Fibroblast of lung (primary cell): ENCODE results near the gene TMPRSS9. TPM values are rescaled to one million over a fixed set of nuclear protein-coding genes. Genes with fewer than 3 reads are reported as not detected.

ENCODE experiments used
- DNase-seq, 2 donors: peaks; one replicate each; pipeline versions ENCODE4 v3.0.0 to v3.0.0-alpha.2; 2010; ENCODE audit warnings: low read depth in 2 of 2
- H2AFZ ChIP-seq: 2 replicates; pipeline ENCODE4 v1.5.1; 2012; ENCODE audit warnings: low read length, control low read depth, inconsistent platforms
- H3K27ac ChIP-seq: 2 replicates; pipeline ENCODE4 v1.5.1; 2011; ENCODE audit warnings: low read length, control low read depth; ENCODE audit not compliant: insufficient read depth
- H3K27me3 ChIP-seq: 2 replicates; pipeline ENCODE4 v1.5.1; 2011; ENCODE audit warnings: mild to moderate bottlenecking, low read length; ENCODE audit not compliant: control insufficient read depth, insufficient read depth
- H3K36me3 ChIP-seq: 2 replicates; pipeline ENCODE4 v1.5.1; 2011; ENCODE audit warnings: low read length; ENCODE audit not compliant: control insufficient read depth, insufficient read depth
- H3K4me1 ChIP-seq: 2 replicates; pipeline ENCODE4 v1.5.1; 2011; ENCODE audit warnings: low read length; ENCODE audit not compliant: control insufficient read depth, insufficient read depth; ENCODE audit errors: extremely low read depth
- H3K4me2 ChIP-seq: 2 replicates; pipeline ENCODE4 v1.5.1; 2011; ENCODE audit warnings: low read length, control low read depth; ENCODE audit not compliant: insufficient read depth; ENCODE audit errors: extremely low read depth
- H3K4me3 ChIP-seq, 4 experiments: fragments of 200-600 bp in 1 of 4; sonication (generic) in 1 of 4; replicated peaks in 1 of 4; 2 replicates each; pipeline ENCODE4 v1.5.1; 2011 to 2016; ENCODE audit warnings: low read length in 4 of 4, low read depth in 3 of 4, mild to moderate bottlenecking in 3 of 4, control low read depth in 2 of 4, inconsistent platforms in 1 of 4, mixed read lengths in 1 of 4; ENCODE audit not compliant: insufficient read depth in 1 of 4; ENCODE audit errors: control extremely low read depth in 1 of 4
- H3K79me2 ChIP-seq: 2 replicates; pipeline ENCODE4 v1.5.1; 2012; ENCODE audit warnings: mild to moderate bottlenecking, low read length, inconsistent platforms; ENCODE audit not compliant: control insufficient read depth, insufficient read depth
- H3K9ac ChIP-seq: 2 replicates; pipeline ENCODE4 v1.5.1; 2011; ENCODE audit warnings: mild to moderate bottlenecking, low read length, control low read depth; ENCODE audit not compliant: insufficient read depth
- H3K9me3 ChIP-seq: 2 replicates; pipeline ENCODE4 v1.5.1; 2012; ENCODE audit warnings: low read depth, low read length; ENCODE audit not compliant: control insufficient read depth, insufficient read depth
- H4K20me1 ChIP-seq: 2 replicates; pipeline ENCODE4 v1.5.1; 2011; ENCODE audit warnings: low read length; ENCODE audit not compliant: control insufficient read depth, insufficient read depth; ENCODE audit errors: extremely low read depth
- EZH2 ChIP-seq: IDR thresholded peaks from 2 replicates; pipeline ENCODE4 v1.5.1; 2012; ENCODE audit warnings: low read length, control low read depth, mild to moderate bottlenecking; ENCODE audit errors: missing control alignments
- polyA plus RNA-seq, 2 donors: library from polyadenylated mRNA; depleted of rRNA in 1 of 2; stranded (reverse) in 1 of 2; unstranded in 1 of 2; fragments of >200 nt; gene quantifications; 2 replicates each; pipeline ENCODE4 v1.2.1, GENCODE V29; 2011 to 2012; ENCODE audit warnings: missing spikeins in 1 of 2
- total RNA-seq: library from RNA; depleted of rRNA; stranded (reverse); fragments of >200 nt; gene quantifications from 2 replicates; pipeline ENCODE4 v1.2.1, GENCODE V29; 2014
- TF ChIP-seq, protein P1 (sequence below), 2 donors: IDR thresholded peaks in 1 of 2; conservative IDR thresholded peaks in 1 of 2; 1 replicate in 1 of 2; 2 replicates in 1 of 2; pipeline ENCODE4 v1.5.1; 2011 to 2012; ENCODE audit warnings: low read length in 2 of 2, control low read depth in 1 of 2, inconsistent platforms in 1 of 2, low read depth in 1 of 2, mild to moderate bottlenecking in 1 of 2

Gene TMPRSS9
- total and polyA plus RNA-seq, 2 donors (not counting 1 experiment from before 2014, with no cell fraction given) = not detected

DNA sequence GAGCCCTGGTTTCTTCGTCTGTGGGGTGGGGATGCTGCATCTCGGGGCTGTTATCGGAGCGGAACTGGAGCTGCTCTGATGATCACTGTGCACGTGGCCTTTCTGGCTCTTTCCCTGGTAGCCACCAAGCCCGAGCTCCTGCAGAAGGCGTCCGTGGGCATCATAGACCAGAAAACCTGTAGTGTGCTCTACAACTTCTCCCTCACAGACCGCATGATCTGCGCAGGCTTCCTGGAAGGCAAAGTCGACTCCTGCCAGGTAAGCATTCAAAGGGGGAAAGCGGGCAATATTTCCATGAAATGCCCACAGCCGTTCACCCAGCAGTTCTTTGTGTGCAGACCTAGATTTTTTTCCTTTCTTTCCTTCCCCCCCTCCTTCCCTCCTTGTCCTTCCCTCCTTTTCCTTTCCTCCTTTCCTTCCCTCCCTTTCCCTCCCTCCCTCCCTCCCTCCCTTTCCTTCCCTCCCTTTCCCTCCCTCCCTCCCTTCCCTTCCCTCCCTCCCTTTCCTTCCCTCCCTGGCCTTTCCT is 57.9 kb downstream of the TMPRSS9 start:
- no peak overlapping the region for H2AFZ ChIP-seq
- peaks cover 2% of the 10 kb centered on the region for H3K79me2 ChIP-seq
- no peak for DNase-seq
- H3K27me3 ChIP-seq = no peaks in the 10 kb centered on the region
- H4K20me1 ChIP-seq = no peaks in the 10 kb centered on the region
- no peaks in the 10 kb centered on the region for H3K4me1 ChIP-seq
- H3K9me3 ChIP-seq = no peaks in the 10 kb centered on the region
- H3K9ac ChIP-seq = no peak overlapping the region
- H3K36me3 ChIP-seq = peaks cover 7% of the 10 kb centered on the region
- no peak overlapping the region for H3K4me3 ChIP-seq
- no peak overlapping the region for H3K27ac ChIP-seq
- TF ChIP-seq, protein P1, sequence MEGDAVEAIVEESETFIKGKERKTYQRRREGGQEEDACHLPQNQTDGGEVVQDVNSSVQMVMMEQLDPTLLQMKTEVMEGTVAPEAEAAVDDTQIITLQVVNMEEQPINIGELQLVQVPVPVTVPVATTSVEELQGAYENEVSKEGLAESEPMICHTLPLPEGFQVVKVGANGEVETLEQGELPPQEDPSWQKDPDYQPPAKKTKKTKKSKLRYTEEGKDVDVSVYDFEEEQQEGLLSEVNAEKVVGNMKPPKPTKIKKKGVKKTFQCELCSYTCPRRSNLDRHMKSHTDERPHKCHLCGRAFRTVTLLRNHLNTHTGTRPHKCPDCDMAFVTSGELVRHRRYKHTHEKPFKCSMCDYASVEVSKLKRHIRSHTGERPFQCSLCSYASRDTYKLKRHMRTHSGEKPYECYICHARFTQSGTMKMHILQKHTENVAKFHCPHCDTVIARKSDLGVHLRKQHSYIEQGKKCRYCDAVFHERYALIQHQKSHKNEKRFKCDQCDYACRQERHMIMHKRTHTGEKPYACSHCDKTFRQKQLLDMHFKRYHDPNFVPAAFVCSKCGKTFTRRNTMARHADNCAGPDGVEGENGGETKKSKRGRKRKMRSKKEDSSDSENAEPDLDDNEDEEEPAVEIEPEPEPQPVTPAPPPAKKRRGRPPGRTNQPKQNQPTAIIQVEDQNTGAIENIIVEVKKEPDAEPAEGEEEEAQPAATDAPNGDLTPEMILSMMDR (conservative IDR thresholded peaks at IDR 0.05 in 1 of 2, IDR thresholded peaks at IDR 0.05 in 1 of 2; ENCODE audit: low read depth in 1 of 2, low read length in 2 of 2) = no peak
- TF ChIP-seq EZH2 = no peak
- no peak overlapping the region for H3K4me2 ChIP-seq

DNA sequence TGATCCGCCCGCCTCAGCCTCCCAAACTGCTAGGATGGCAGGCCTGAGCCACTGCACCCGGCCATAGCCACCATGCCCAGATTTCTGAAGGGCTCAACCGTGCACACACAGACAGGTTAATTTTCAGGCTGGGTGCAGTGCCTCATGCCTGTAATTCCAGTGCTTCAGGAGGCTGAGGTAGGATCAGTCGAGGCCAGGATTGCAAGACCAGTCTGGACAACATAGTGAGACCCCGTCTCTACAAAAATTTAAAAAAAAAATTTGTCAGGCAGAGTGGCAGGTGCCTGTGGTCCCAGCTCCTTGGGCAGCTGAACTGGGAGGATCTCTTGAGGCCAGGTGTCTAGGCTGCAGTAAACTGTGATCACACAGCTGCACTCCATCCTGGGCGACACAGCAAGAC is 59.7 kb downstream of the TMPRSS9 start:
- TF ChIP-seq, protein P1 (conservative IDR thresholded peaks at IDR 0.05 in 1 of 2, IDR thresholded peaks at IDR 0.05 in 1 of 2; ENCODE audit: low read depth in 1 of 2, low read length in 2 of 2) = no peak
- no peak for TF ChIP-seq EZH2

DNA sequence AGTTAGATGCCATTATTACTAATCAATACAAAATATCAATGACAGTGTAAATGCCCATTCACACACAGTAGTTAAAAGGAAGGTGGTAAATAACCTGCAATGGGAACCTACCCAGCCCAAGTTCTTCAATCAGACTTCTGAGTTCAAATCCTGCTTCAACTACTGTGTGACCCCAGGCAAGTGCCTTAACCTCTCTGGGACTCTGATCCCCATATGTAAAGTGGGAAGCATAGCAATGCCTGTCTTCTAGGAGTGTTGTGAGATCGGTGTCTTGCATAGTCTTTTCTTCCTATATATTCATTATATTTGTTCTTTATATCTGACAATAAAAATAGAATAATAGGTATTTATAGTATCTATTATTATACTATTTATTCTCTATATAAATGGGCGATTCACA is 60.4 kb downstream of the TMPRSS9 start:
- TF ChIP-seq, protein P1 (conservative IDR thresholded peaks at IDR 0.05 in 1 of 2, IDR thresholded peaks at IDR 0.05 in 1 of 2; ENCODE audit: low read depth in 1 of 2, low read length in 2 of 2) = no peak
- no peak for TF ChIP-seq EZH2
- Histone ChIP-seq H4K20me1 (no peaks in the 10 kb centered on the region), H3K4me3 (no peak overlapping the region), H3K4me1 (peaks cover 1% of the 10 kb centered on the region), H2AFZ (no peak overlapping the region), H3K9me3 (no peaks in the 10 kb centered on the region), H3K36me3 (peaks cover 11% of the 10 kb centered on the region), H3K27ac (no peak overlapping the region), H3K9ac (no peak overlapping the region), H3K27me3 (no peaks in the 10 kb centered on the region), H3K79me2 (peaks cover 15% of the 10 kb centered on the region), H3K4me2 (no peak overlapping the region)
- DNase-seq = no peak

More for the DNA sequence above, 59.7 kb downstream of the TMPRSS9 start:
- H3K4me2 ChIP-seq = no peak overlapping the region
- H2AFZ ChIP-seq = no peak overlapping the region
- H3K36me3 ChIP-seq = peaks cover 9% of the 10 kb centered on the region
- no peaks in the 10 kb centered on the region for H3K9me3 ChIP-seq
- no peaks in the 10 kb centered on the region for H4K20me1 ChIP-seq
- no peaks in the 10 kb centered on the region for H3K27me3 ChIP-seq
- DNase-seq = no peak
- no peak overlapping the region for H3K27ac ChIP-seq
- H3K9ac ChIP-seq = no peak overlapping the region
- no peaks in the 10 kb centered on the region for H3K4me1 ChIP-seq
- peaks cover 8% of the 10 kb centered on the region for H3K79me2 ChIP-seq
- H3K4me3 ChIP-seq = no peak overlapping the region
